CD14-positive monocyte (primary cell): ENCODE results near the gene SOAT2. TPM values are rescaled to one million over a fixed set of nuclear protein-coding genes. Genes with fewer than 3 reads are reported as not detected.

Experiments used
- DNase-seq, 3 donors: peaks; one replicate each; pipeline ENCODE4 v3.0.0-alpha.2; 2011 to 2022
- H2AFZ ChIP-seq: 2 replicates; pipeline ENCODE4 v1.6.0; 2012; ENCODE audit warnings: mild to moderate bottlenecking, low read depth, low read length, inconsistent platforms; ENCODE audit not compliant: insufficient read depth, poor library complexity, severe bottlenecking
- H3K27ac ChIP-seq, 2 donors: 1 replicate in 1 of 2; 2 replicates in 1 of 2; pipeline ENCODE4 v1.5.1; 2012 to 2013; ENCODE audit warnings: low read length in 2 of 2, control low read depth in 1 of 2, inconsistent platforms in 1 of 2, low read depth in 1 of 2, mild to moderate bottlenecking in 1 of 2
- H3K27me3 ChIP-seq, 2 donors: one replicate each; pipeline versions ENCODE4 v1.6.0 to v1.6.1; 2011 to 2013; ENCODE audit warnings: low read length in 2 of 2; ENCODE audit not compliant: control insufficient read depth in 2 of 2, insufficient read depth in 2 of 2
- H3K36me3 ChIP-seq, 2 donors: replicated peaks in 1 of 2; 1 replicate in 1 of 2; 2 replicates in 1 of 2; pipeline versions ENCODE4 v1.5.1 to v1.6.1; 2012 to 2013; ENCODE audit warnings: low read length in 2 of 2, control low read depth in 1 of 2, inconsistent platforms in 1 of 2, mild to moderate bottlenecking in 1 of 2; ENCODE audit not compliant: insufficient read depth in 2 of 2, control insufficient read depth in 1 of 2
- H3K4me1 ChIP-seq, 2 donors: 1 replicate in 1 of 2; 2 replicates in 1 of 2; pipeline versions ENCODE4 v1.5.1 to v1.6.1; 2012 to 2013; ENCODE audit warnings: low read length in 2 of 2, control low read depth in 1 of 2, inconsistent platforms in 1 of 2, mild to moderate bottlenecking in 1 of 2, moderate library complexity in 1 of 2; ENCODE audit not compliant: insufficient read depth in 2 of 2, control insufficient read depth in 1 of 2
- H3K4me2 ChIP-seq: replicated peaks from 2 replicates; pipeline ENCODE3; 2012; ENCODE audit warnings: low read length, moderate library complexity, mild to moderate bottlenecking; ENCODE audit not compliant: poor library complexity, severe bottlenecking; ENCODE audit errors: extremely low read depth
- H3K4me3 ChIP-seq, 3 experiments: fragments of 200-600 bp in 1 of 3; sonication (generic) in 1 of 3; replicated peaks in 1 of 3; 1 replicate in 2 of 3; 2 replicates in 1 of 3; pipeline ENCODE4 v1.5.1; 2011 to 2013; ENCODE audit warnings: low read length in 3 of 3, mild to moderate bottlenecking in 3 of 3, control low read depth in 2 of 3, low read depth in 2 of 3, inconsistent platforms in 1 of 3, moderate library complexity in 1 of 3
- H3K79me2 ChIP-seq: 2 replicates; pipeline ENCODE4 v1.6.0; 2012; ENCODE audit warnings: mild to moderate bottlenecking, control low read depth, inconsistent platforms, low read length, moderate library complexity; ENCODE audit not compliant: insufficient read depth
- H3K9ac ChIP-seq: 2 replicates; pipeline ENCODE4 v1.6.0; 2017; ENCODE audit warnings: low read length, mild to moderate bottlenecking; ENCODE audit not compliant: insufficient read depth, poor library complexity, severe bottlenecking
- H3K9me3 ChIP-seq, 2 donors: replicated peaks in 1 of 2; 1 replicate in 1 of 2; 2 replicates in 1 of 2; pipeline versions ENCODE4 v1.5.1 to v1.6.1; 2012 to 2013; ENCODE audit warnings: low read length in 2 of 2, control low read depth in 1 of 2; ENCODE audit not compliant: control insufficient read depth in 1 of 2, insufficient read depth in 1 of 2
- H4K20me1 ChIP-seq: 2 replicates; pipeline ENCODE4 v1.6.0; 2012; ENCODE audit warnings: mild to moderate bottlenecking, low read length, control low read depth, moderate library complexity; ENCODE audit not compliant: insufficient read depth
- H3K27ac Mint-ChIP-seq, 7 donors: one replicate each; pipeline ENCODE4 v1.8.0; 2020; ENCODE audit warnings: mild to moderate bottlenecking in 7 of 7, mixed read lengths in 7 of 7, moderate library complexity in 6 of 7, inconsistent platforms in 2 of 7
- H3K27me3 Mint-ChIP-seq, 3 donors: one replicate each; pipeline ENCODE4 v1.8.0; 2021 to 2022; ENCODE audit warnings: low read depth in 3 of 3, mild to moderate bottlenecking in 3 of 3, mixed read lengths in 3 of 3, moderate library complexity in 3 of 3, inconsistent platforms in 1 of 3
- H3K36me3 Mint-ChIP-seq, 2 donors: one replicate each; pipeline ENCODE4 v1.8.0; 2020; ENCODE audit warnings: mixed read lengths in 2 of 2, inconsistent platforms in 1 of 2, mild to moderate bottlenecking in 1 of 2
- H3K4me1 Mint-ChIP-seq: one replicate; pipeline ENCODE4 v1.8.0; 2020; ENCODE audit warnings: mild to moderate bottlenecking, mixed read lengths
- H3K4me3 Mint-ChIP-seq, 2 donors: one replicate each; pipeline ENCODE4 v1.8.0; 2020; ENCODE audit warnings: mild to moderate bottlenecking in 2 of 2, mixed read lengths in 2 of 2, moderate library complexity in 1 of 2
- H3K9me3 Mint-ChIP-seq, 7 donors: one replicate each; pipeline ENCODE4 v1.8.0; 2020 to 2022; ENCODE audit warnings: mixed read lengths in 7 of 7, mild to moderate bottlenecking in 6 of 7, moderate library complexity in 6 of 7, inconsistent platforms in 2 of 7
- CTCF ChIP-seq: fragments of 200-600 bp; IDR thresholded peaks from one replicate; pipeline ENCODE4 v1.8.0; 2022; ENCODE audit warnings: antibody characterized with exemption, mild to moderate bottlenecking
- WGBS: methylation state at CpG from one replicate; pipeline ENCODE4 v1.1.5; 2013; ENCODE audit warnings: missing lambda C conversion rate; ENCODE audit not compliant: insufficient coverage; 5-methylcytosine and 5-hydroxymethylcytosine counted together
- intact Hi-C, 2 donors: fragments of 100-400 bp; cut with micrococcal nuclease; formaldehyde crosslinking; loops; one replicate each; pipeline versions ENCODE4 v1.15.0 to v1.15.1; 2023
- polyA plus RNA-seq, 3 donors: library from polyadenylated mRNA; depleted of rRNA in 1 of 3; unstranded in 2 of 3; stranded (reverse) in 1 of 3; fragments of 300-500 nt in 2 of 3; fragments of >200 nt in 1 of 3; fragmentation: Illumina TruSeq in 2 of 3; gene quantifications; 1 replicate in 2 of 3; 2 replicates in 1 of 3; pipeline ENCODE4 v1.2.3, GENCODE V29; 2012 to 2021

The SOAT2 gene
- polyA plus RNA-seq, 3 donors, result not detected

DNA sequence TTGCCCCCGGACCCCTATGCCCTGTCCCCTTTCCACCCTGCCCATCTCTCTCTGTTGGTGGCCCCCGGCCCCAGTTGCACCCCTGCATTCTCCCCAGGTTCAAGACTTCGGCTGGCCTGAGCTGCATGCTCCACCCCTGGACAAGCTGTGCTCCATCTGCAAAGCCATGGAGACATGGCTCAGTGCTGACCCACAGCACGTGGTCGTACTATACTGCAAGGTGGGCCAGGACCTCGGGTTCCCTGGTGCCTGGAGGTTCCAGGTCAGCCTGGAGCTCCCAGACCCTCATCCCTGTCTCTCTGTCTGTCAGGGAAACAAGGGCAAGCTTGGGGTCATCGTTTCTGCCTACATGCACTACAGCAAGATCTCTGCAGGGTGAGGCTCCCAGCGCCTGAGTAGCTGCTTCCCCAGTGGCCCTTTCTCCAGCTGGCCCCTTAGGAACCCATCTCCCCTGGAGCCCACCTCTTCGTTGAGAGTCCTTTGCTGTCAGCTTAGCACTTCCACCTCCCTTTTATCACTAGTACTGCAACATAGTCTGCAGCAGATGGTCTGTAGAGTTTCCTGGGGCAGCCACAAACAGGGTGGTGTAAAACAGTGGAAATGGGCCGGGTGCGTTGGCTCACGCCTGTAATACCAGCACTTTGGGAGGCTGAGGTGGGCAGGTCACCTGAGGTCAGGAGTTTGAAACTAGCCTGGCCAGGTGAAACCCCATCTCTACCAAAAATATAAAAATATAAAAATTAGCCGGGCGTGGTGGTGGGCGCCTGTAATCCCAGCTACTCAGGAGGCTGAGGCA, 47.6 kb upstream of the SOAT2 start:
- Mint-ChIP-seq H3K4me1 (peaks cover 12% of the 10 kb centered on the region), H3K36me3 (no peaks in the 10 kb centered on the region), H3K4me3 (no peak overlapping the region), H3K27me3 (peaks cover 0 to 15% (median 13%) of the 10 kb centered on the region in 3 donors), H3K27ac (no peak overlapping the region), H3K9me3 (no peaks in the 10 kb centered on the region)
- Histone ChIP-seq H3K4me3 (no peak overlapping the region), H3K9ac (no peak overlapping the region), H3K4me2 (no peak overlapping the region), H3K36me3 (no peaks in the 10 kb centered on the region), H3K27ac (no peak overlapping the region), H3K4me1 (peaks cover 7 to 14% of the 10 kb centered on the region in 2 donors), H3K9me3 (no peaks in the 10 kb centered on the region), H3K79me2 (no peaks in the 10 kb centered on the region), H2AFZ (no peak overlapping the region), H4K20me1 (no peaks in the 10 kb centered on the region), H3K27me3 (no peaks in the 10 kb centered on the region)
- intact Hi-C loops, result no loop called here
- no peak for TF ChIP-seq CTCF
- no peak for DNase-seq
- WGBS, result 89% methylated on average over 8 of the region's 15 CpGs

- H3K36me3 Mint-ChIP-seq, result no peaks in the 10 kb centered on the region
- no peak for TF ChIP-seq CTCF
- 88% methylated on average over 3 of the region's 5 CpGs for WGBS
- Histone ChIP-seq H3K36me3 (no peaks in the 10 kb centered on the region), H3K9me3 (no peaks in the 10 kb centered on the region), H4K20me1 (no peaks in the 10 kb centered on the region), H3K4me1 (peaks cover 7 to 14% of the 10 kb centered on the region in 2 donors), H3K27ac (no peak overlapping the region), H3K4me2 (no peak overlapping the region), H2AFZ (no peak overlapping the region), H3K79me2 (no peaks in the 10 kb centered on the region), H3K4me3 (no peak overlapping the region), H3K27me3 (no peaks in the 10 kb centered on the region), H3K9ac (no peak overlapping the region)
- no peak for DNase-seq
- H3K27me3 Mint-ChIP-seq, result peaks cover 0 to 18% (median 15%) of the 10 kb centered on the region in 3 donors
- intact Hi-C loops, result no loop called here
- no peak overlapping the region for H3K27ac Mint-ChIP-seq
- no peaks in the 10 kb centered on the region for H3K9me3 Mint-ChIP-seq
- H3K4me1 Mint-ChIP-seq, result peaks cover 10% of the 10 kb centered on the region
- no peak overlapping the region for H3K4me3 Mint-ChIP-seq
Observed at GRCh38 chr12:53056296-53056695, 47.0 kb upstream of the SOAT2 start.
